ENCODE measurements around the gene THSD7B.

Gene THSD7B

GRCh38 chr2:137644731-137645130 is 879.4 kb downstream of the THSD7B start:
- no peak for ATAC-seq
- no peak for TF ChIP-seq ZFP3 (CRISPR knock-in tag; IDR thresholded peaks at IDR 0.05)
- no peak for TF ChIP-seq TOX (CRISPR knock-in tag; IDR thresholded peaks at IDR 0.05; ENCODE audit: borderline replicate concordance)
- TF ChIP-seq ZC3H10 (CRISPR knock-in tag; IDR thresholded peaks at IDR 0.05), result no peak
- no peak for TF ChIP-seq PPARA (CRISPR knock-in tag; IDR thresholded peaks at IDR 0.05; ENCODE audit: borderline replicate concordance)
- TF ChIP-seq GLIS3 (CRISPR knock-in tag; IDR thresholded peaks at IDR 0.05), result no peak
- TF ChIP-seq TCF4 (CRISPR knock-in tag; IDR thresholded peaks at IDR 0.05; ENCODE audit: borderline replicate concordance), result no peak
- TF ChIP-seq OSR1 (CRISPR knock-in tag; IDR thresholded peaks at IDR 0.05), result no peak
- TF ChIP-seq ZFP30 (CRISPR knock-in tag; IDR thresholded peaks at IDR 0.05), result no peak
- no peak for TF ChIP-seq CSDC2 (CRISPR knock-in tag; IDR thresholded peaks at IDR 0.05)
- no peak for TF ChIP-seq BACH2 (CRISPR knock-in tag; IDR thresholded peaks at IDR 0.05; ENCODE audit: borderline replicate concordance)
- no peak for TF ChIP-seq ZNF565 (CRISPR knock-in tag; conservative IDR thresholded peaks at IDR 0.05; ENCODE audit: low read depth)

- ATAC-seq, result no peak
Observed at GRCh38 chr2:137654046-137654445, 888.7 kb downstream of the THSD7B start.

GRCh38 chr2:137655814-137656213 is 890.5 kb downstream of the THSD7B start:
- ATAC-seq, result no peak
- TF ChIP-seq PATZ1 (CRISPR knock-in tag; IDR thresholded peaks at IDR 0.05; ENCODE audit: borderline replicate concordance), result no peak

More at GRCh38 chr2:137654046-137654445, 888.7 kb downstream of the THSD7B start:
- TF ChIP-seq ZNF565 (CRISPR knock-in tag; conservative IDR thresholded peaks at IDR 0.05; ENCODE audit: low read depth) (no peak), ARNTL (CRISPR knock-in tag; IDR thresholded peaks at IDR 0.05; ENCODE audit: borderline replicate concordance, low read depth) (no peak), CREB5 (CRISPR knock-in tag; IDR thresholded peaks at IDR 0.05; ENCODE audit: low read depth) (no peak), SNAI2 (CRISPR knock-in tag; IDR thresholded peaks at IDR 0.05) (no peak), ZNF8 (CRISPR knock-in tag; IDR thresholded peaks at IDR 0.05) (no peak), PATZ1 (CRISPR knock-in tag; IDR thresholded peaks at IDR 0.05; ENCODE audit: borderline replicate concordance) (no peak), TCF4 (CRISPR knock-in tag; IDR thresholded peaks at IDR 0.05; ENCODE audit: borderline replicate concordance) (no peak), GLIS3 (CRISPR knock-in tag; IDR thresholded peaks at IDR 0.05) (no peak)

- no peak for ATAC-seq
- no peak for TF ChIP-seq OSR1 (CRISPR knock-in tag; IDR thresholded peaks at IDR 0.05)
- TF ChIP-seq ESRRG (CRISPR knock-in tag; IDR thresholded peaks at IDR 0.05), result no peak
- no peak for TF ChIP-seq CSRNP3 (CRISPR knock-in tag; IDR thresholded peaks at IDR 0.05)
- no peak for TF ChIP-seq RARB (CRISPR knock-in tag; IDR thresholded peaks at IDR 0.05)
- no peak for TF ChIP-seq ISL1 (CRISPR knock-in tag; IDR thresholded peaks at IDR 0.05)
- TF ChIP-seq CSDC2 (CRISPR knock-in tag; IDR thresholded peaks at IDR 0.05), result no peak
- TF ChIP-seq ZNF8 (CRISPR knock-in tag; IDR thresholded peaks at IDR 0.05), result no peak
- TF ChIP-seq ZNF70 (CRISPR knock-in tag; IDR thresholded peaks at IDR 0.05), result no peak
Observed at GRCh38 chr2:137658433-137658832, 893.1 kb downstream of the THSD7B start.

- ATAC-seq, result no peak
- TF ChIP-seq TCF4 (CRISPR knock-in tag; IDR thresholded peaks at IDR 0.05; ENCODE audit: borderline replicate concordance), result no peak
- no peak for TF ChIP-seq ZFP3 (CRISPR knock-in tag; IDR thresholded peaks at IDR 0.05)
- TF ChIP-seq BACH2 (CRISPR knock-in tag; IDR thresholded peaks at IDR 0.05; ENCODE audit: borderline replicate concordance), result no peak
- TF ChIP-seq ZC3H10 (CRISPR knock-in tag; IDR thresholded peaks at IDR 0.05), result no peak
- no peak for TF ChIP-seq RARB (CRISPR knock-in tag; IDR thresholded peaks at IDR 0.05)
- TF ChIP-seq SNAI2 (CRISPR knock-in tag; IDR thresholded peaks at IDR 0.05), result no peak
- TF ChIP-seq PPARA (CRISPR knock-in tag; IDR thresholded peaks at IDR 0.05; ENCODE audit: borderline replicate concordance), result no peak
- TF ChIP-seq ZNF565 (CRISPR knock-in tag; conservative IDR thresholded peaks at IDR 0.05; ENCODE audit: low read depth), result no peak
- TF ChIP-seq GLIS3 (CRISPR knock-in tag; IDR thresholded peaks at IDR 0.05), result no peak
- no peak for TF ChIP-seq ISL1 (CRISPR knock-in tag; IDR thresholded peaks at IDR 0.05)
- no peak for TF ChIP-seq ZNF70 (CRISPR knock-in tag; IDR thresholded peaks at IDR 0.05)
- no peak for TF ChIP-seq POU6F1 (CRISPR knock-in tag; IDR thresholded peaks at IDR 0.05; ENCODE audit: borderline replicate concordance, low read depth)
- TF ChIP-seq TSHZ2 (CRISPR knock-in tag; IDR thresholded peaks at IDR 0.05), result no peak
- no peak for TF ChIP-seq TOX (CRISPR knock-in tag; IDR thresholded peaks at IDR 0.05; ENCODE audit: borderline replicate concordance)
- no peak for TF ChIP-seq ZFP30 (CRISPR knock-in tag; IDR thresholded peaks at IDR 0.05)
- no peak for TF ChIP-seq ARNTL (CRISPR knock-in tag; IDR thresholded peaks at IDR 0.05; ENCODE audit: borderline replicate concordance, low read depth)
Observed at GRCh38 chr2:137659616-137660015, 894.3 kb downstream of the THSD7B start.

Measured in SK-N-SH treated with all-trans-retinoic acid at 6 μM for 48 hours (cell line).